ENCODE data around the gene KRTAP10-7.
"Not testable (repeated sequence)": the region's sequence is repeated elsewhere in the genome, so short reads cannot be mapped to it uniquely, and the experiment has no call there.

KRTAP10-7 gene

DNA sequence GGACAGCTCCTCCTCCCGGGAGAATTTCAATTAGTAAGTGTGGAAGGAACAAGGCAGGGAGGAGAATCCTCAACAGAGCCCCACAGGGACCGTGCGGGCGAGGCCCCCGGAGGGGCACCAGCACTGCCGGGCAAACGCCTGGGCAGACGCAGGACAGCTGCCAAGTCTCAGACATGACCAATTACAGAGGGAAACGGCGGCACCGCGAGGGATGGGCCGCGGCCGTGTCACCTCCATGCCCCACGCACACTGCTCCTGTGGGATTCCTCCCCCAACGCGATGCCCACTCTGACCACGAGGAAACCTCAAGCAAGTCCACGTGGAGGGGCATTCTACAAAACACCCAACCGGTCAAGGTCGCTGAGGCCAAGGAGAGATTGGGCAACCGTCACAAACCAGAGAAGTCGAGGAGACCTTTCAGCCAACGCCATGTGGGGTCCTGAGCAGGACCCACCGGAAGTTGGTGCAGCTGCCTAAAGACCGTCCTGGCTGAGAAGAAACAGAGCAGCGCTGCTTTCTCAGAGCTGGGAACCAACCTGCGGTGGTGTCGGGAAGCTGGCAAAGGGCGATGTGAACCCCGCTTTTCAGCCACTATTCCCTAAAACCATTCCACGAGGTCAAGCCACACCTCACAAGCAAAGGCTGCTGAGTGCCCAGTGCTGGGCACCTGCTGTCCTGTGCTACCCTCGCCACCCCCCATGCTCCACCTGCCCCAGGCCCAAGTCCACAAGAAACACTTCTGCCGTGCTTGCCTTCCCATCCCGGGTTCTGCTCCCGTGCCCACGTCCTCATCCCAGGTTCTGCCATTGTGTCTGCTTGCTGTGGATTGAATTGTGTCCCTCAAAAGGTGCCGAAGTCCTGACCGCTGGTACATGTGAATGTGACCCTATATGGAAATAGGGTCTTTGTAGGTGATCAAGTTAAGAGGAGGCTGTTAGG is 28.3 kb upstream of the KRTAP10-7 start:
- DNase-seq (ENCODE audit: low spot score): no peak

DNA sequence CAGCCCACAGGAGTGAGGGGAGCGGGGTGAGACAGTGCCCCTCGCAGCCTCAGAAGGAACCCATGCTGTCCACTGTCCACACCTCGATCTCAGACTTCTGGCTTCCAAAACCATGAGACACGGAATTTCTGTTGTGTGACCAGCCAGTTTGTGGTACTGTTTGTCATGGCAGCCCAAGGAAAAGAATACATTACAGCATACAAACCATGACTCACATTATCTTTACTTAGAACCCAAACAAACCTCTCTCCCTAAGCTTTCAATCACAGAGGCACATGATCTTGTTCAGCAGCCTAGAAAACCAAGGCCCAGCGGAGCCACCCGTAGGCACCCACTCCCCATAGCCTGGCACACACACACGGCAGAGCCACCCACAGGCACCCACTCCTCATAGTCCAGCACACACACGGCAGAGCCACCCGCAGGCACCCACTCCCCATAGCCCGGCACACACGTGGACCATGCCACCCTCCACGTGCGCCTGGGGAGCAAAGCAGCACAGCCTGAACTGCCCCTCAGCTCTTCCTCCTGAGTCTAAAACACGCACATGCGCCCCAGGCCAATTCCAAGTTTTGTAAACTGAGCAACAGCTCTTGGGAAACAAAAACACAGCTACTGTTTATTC is 27.3 kb upstream of the KRTAP10-7 start:
- DNase-seq (ENCODE audit: low spot score): no peak

DNA sequence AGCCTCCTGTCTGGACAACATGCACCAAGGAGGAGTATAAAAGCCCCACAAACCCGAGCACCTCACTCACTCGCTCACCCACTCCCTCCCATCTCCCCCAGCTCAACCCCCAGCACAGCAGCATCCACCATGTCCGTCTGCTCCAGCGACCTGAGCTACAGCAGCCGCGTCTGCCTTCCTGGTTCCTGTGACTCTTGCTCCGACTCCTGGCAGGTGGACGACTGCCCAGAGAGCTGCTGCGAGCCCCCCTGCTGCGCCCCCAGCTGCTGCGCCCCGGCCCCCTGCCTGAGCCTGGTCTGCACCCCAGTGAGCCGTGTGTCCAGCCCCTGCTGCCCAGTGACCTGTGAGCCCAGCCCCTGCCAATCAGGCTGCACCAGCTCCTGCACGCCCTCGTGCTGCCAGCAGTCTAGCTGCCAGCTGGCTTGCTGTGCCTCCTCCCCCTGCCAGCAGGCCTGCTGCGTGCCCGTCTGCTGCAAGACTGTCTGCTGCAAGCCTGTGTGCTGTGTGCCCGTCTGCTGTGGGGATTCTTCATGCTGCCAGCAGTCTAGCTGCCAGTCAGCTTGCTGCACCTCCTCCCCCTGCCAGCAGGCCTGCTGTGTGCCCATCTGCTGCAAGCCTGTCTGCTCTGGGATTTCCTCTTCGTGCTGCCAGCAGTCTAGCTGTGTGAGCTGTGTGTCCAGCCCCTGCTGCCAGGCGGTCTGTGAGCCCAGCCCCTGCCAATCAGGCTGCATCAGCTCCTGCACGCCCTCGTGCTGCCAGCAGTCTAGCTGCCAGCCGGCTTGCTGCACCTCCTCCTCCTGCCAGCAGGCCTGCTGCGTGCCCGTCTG is 26.6 kb upstream of the KRTAP10-7 start, which contains the start of gene KRTAP10-4:
TSS of gene KRTAP10-4 (plus strand) at position 100 of the 827 bp plus-strand sequence. CDS start at position 130, 30 bp downstream.
- not testable (repeated sequence) for DNase-seq (ENCODE audit: low spot score)

DNA sequence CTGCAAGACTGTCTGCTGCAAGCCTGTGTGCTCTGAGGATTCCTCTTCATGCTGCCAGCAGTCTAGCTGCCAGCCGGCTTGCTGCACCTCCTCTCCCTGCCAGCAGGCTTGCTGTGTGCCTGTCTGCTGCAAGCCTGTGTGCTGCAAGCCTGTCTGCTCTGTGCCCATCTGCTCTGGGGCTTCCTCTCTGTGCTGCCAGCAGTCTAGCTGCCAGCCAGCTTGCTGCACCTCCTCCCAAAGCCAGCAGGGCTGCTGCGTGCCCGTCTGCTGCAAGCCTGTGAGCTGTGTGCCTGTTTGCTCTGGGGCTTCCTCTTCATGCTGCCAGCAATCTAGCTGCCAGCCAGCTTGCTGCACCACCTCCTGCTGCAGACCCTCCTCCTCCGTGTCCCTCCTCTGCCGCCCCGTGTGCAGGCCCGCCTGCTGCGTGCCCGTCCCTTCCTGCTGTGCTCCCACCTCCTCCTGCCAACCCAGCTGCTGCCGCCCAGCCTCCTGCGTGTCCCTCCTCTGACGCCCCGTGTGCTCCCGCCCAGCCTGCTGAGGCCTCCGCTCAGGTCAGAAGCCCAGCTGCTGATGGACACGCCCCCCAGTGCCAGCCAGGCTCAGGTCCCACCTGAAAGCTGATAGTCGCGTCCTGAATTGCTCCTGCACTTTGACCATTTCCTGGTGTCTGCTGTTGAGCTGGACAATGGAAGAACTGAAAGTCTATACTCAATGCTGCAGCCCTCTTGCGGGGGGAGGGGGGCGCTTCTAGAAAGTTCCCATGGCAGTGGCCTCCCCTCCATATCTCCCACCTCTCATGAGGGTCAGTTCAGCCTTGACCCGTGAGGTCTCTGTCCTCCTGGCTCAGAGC is 25.7 kb upstream of the KRTAP10-7 start:
- DNase-seq (ENCODE audit: low spot score): no peak

DNA sequence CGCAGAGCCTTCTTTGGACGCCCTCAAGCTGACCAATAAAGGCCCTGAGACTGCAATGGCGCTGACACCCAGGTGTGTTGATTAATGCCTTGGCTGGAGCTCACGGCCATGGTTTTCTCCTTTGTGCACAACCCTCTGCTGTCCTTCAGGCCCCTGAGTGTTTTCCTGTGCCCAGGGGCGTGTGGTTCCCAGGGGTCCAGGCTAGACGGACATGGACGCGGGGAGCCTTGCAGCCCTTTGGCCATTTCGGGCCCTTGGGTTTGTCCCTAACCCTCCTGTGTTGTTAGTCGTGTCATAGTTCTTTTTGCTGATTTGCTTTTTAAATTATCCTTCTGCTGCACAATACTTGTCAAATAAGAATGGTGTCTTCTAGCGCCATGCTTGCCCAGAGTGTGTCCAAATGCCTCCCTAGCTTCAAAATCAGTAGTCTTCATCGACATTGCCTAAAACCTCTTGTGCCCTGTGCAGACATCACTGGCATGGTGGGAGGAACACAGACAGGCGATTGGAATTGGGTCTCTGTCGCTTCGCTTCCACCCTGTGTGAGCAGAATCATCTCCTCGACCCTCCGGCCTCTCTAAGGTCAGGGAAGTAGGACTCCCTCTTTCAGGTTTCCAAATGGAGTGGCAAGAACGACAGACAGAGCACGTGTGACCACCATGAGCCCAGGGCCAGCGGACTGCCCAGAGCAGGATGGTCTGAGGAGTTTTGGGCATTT is 24.9 kb upstream of the KRTAP10-7 start:
- no peak for DNase-seq (ENCODE audit: low spot score)

DNA sequence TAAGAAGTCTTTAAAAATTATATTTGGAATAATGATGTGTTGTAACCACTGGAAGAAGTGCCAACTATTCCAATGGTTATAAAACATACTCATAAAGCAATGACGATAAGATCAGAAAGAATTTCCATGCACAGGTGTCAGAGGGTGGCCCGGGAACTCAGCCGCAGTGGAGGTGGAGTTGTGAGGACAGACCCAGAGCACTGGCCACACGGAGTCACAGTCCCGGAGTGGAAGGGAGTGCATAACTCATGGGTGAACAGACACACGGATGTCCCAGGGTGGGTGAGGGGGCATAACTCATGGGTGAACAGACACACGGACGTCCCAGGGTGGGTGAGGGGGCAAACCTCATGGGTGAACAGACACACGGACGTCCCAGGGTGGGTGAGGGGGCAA is 24.4 kb upstream of the KRTAP10-7 start:
- no peak for DNase-seq (ENCODE audit: low spot score)

DNA sequence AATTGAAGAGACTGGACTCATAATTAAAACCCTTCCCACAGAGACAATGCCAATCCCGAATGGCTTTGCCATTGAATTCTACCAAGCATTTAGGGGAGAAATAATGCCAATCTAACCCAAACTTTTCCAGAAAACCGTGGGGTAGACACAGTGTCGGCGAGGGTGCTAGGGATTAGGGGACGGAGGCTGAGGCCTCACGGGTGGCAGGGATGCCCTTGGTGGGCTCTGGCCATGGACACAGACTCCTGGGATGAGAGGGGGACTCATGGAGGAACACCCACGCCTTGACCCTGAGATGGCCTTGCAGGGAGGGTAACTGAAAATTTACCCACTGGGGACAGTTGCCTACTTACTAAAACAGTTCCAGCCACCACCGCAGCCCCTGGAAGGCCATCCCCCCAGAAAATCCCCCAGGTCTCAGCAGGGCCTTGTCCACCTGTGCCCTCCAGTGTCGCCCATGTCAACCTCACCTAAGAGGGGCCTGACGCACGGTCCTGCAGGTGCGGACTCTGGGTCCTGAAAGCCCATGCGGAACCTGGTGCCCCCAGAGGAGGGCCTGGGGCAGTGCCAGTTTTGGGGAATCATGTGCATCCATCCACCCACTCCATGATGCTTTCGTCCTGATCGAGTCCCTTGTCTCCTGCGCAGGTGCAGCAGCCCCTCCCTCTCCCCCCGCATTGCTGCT is 21.9 kb upstream of the KRTAP10-7 start:
- DNase-seq (ENCODE audit: low spot score): no peak

DNA sequence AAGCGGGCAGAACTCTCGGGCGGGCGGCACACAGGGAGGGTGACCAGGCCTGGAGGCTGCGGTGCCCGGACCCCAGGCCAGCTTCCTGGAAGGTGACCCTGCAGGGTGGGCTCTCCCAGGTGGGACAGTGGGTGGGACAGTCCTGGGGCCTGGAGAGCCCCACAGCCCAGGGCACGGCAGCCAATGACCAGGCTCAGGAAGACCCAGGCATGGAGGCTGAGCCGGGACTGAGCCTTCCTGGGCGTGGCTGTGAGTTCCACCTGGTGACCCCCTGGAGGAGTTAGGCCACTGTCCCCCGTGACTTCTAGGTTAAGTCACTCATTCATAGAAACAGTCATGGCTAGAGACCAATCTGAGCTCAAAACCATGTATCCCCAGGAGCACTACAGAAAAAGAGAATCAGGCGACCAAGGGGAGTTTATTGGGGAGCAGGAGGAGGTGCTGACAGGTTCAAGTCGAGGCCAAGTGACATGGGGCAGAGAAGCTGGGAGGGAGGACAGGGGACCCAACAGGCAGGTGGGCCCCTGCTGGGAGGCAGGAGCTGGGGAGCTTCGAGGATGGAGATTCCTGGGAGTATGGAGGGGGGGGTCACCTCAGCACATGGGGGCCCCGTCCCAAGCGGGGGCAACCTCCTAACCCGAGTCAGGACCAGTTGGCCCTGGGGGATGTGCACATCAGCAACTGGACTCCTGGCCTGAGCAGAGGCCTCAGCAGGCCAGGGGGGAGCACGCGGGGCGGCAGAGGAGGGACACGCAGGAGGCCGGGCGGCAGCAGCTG is 21.2 kb upstream of the KRTAP10-7 start:
- DNase-seq (ENCODE audit: low spot score): no peak

DNA sequence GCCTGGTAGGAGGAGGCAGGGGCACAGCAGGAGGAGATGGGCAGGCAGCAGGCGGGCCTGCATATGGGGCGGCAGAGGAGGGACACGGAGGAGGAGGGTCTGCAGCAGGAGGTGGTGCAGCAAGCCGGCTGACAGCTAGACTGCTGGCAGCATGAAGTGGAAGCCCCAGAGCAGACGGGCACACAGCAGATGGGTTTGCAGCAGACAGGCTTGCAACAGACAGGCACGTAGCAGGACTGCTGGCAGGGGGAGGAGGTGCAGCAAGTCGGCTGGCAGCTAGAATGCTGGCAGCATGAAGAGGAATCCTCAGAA is 20.6 kb upstream of the KRTAP10-7 start:
- no peak for DNase-seq (ENCODE audit: low spot score)

DNA sequence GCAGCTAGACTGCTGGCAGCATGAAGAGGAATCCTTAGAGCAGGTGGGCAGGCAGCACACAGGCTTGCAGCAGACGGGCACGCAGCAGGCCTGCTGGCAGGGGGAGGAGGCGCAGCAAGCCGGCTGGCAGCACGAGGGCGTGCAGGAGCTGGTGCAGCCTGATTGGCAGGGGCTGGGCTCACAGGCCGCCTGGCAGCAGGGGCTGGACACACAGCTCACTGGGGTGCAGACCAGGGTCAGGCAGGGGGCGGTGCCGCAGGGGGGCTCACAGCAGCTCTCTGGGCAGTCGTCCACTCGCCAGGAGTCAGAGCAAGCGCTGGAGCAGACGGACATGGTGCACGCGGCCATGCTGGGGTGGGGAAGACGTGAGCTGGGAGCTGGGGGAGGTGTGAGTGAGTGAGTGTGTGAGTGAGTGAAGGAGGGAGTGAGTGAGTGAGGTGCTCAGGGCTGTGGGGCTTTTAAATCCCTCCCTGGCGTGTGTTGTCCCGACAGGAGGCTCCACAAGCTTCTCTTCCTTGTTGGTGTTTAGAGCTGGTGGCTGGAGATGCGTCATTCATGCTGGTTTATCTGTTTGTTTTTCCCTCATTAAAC is 20.1 kb upstream of the KRTAP10-7 start, which contains the start of gene KRTAP10-5:
TSS of gene KRTAP10-5 (minus strand) at position 374 of the 591 bp plus-strand sequence. CDS start at position 348, 26 bp downstream.
- DNase-seq (ENCODE audit: low spot score): not testable (repeated sequence)

DNA sequence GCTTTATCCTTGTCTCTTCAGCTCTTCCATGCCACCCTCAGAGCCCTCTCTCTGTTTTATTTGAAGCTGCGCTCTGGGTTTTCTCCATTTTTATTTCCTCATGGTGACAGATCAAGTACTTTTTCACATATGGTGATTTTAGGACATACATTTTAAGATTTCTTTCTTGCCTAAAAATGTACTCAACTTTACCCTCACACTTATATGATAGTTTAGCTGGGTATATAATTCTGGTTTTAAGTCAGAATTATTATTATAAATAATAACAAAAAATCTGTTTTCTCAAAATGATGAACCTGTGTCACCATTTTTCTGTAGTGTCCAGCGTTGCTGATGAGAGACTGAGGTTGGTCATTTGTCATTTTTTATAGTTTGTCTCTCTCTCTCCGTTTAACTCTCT is 19.2 kb upstream of the KRTAP10-7 start:
- no peak for DNase-seq (ENCODE audit: low spot score)

DNA sequence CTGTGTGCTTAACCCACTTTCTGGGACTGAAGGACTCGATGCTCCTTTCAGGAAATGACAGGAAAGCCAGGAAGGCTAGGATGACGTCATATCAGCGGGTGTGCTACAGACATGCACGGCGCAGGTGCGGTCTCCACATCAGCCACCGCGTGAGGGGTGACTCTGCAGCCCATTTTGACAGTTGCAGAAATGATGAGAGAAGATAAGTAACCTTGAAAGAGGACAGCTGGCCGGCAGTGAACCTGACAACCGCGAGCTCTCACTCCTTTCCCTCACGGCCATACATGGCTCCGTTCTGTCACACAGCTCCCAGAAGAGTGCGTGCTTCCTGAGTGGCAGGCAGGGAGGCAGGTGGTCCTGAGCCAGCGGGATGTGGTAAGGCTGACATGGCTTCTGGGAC is 18.3 kb upstream of the KRTAP10-7 start:
- no peak for DNase-seq (ENCODE audit: low spot score)

DNA sequence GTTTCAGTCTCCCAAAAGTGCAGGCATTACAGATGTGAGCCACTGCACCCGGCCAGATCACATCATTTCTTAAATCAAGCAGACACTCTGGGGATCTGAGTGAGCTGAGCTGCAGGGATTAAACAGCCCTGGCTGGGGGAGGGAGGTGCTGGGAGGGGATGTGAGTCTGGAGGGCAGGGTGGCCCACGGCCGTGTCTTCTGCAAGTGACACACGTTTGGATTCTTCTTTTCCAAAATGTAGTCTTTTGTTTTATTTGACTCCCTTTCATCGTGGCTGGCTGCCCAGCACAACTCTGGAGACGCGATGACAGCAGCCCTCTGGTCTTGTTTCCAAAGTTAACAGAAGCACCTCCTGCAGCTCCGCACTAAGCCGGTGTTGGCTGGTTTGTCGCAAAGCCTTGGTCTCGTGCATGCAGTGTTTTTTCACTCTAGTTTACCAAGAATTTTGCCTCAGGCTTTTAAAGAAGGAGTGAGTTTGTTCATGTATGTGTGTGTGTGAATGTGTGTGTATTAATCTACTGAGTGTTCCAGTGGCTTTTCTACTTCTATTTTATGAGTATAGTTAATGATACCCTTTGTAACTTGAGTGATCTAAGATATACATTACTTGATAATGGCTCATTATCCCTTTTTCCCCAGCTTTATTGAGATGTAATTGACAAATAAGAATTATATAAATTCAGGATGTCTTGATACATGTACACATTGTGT is 17.2 kb upstream of the KRTAP10-7 start:
- DNase-seq (ENCODE audit: low spot score): no peak

DNA sequence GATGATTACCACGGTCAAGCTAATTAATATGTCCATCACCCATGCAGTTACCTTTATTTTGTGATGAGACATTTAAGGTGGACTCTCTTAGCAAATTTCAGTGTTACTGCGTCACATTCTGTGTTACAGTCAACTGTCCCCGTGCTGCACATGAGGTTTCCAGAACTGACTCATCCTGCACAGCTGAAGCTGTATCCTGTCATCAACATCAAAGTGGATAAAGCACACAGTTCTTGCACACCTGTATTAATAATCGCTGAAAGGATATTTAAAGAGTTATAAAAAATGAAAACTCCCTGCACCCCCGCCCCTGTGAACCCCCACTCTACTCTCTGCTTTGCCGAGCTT is 16.6 kb upstream of the KRTAP10-7 start:
- no peak for DNase-seq (ENCODE audit: low spot score)

DNA sequence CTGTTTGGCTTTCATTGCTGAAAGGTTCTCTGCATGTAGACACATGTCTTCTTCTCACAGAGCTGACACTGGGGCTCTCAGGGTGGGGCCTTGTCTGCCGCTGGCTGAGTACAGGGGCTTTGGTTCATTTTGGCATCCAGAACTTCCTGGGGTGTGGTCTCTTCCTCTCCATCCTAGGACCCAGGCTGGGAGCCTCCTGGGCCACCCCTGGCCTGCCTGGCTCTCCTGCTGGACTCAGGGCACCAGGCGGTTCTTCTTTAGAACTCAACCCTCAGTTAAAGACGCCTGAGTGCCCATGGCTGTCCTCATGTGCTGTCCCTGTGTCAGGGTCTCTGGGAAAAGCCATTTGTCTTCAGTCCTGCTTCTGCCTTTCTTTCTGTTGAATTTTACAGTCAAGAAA is 14.5 kb upstream of the KRTAP10-7 start:
- no peak for DNase-seq (ENCODE audit: low spot score)

DNA sequence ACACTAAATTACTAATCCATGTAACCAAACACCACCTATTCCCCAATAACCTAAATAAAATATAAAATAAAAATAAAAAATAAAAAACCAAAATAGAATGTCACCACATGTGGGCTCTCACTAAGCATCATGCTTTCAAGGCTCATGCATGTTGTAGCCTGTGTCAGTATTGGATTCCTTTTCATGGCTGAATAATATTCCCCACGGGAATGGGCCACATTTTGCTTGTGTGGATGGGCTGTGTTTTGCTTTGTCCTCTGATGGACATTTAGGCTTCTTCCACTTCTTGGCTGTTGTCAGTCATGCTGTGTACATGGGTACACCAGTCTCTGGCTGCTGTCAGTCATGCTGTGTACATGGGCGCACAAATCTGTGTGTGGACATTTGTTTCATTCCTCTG is 11.3 kb upstream of the KRTAP10-7 start:
- DNase-seq (ENCODE audit: low spot score): no peak

DNA sequence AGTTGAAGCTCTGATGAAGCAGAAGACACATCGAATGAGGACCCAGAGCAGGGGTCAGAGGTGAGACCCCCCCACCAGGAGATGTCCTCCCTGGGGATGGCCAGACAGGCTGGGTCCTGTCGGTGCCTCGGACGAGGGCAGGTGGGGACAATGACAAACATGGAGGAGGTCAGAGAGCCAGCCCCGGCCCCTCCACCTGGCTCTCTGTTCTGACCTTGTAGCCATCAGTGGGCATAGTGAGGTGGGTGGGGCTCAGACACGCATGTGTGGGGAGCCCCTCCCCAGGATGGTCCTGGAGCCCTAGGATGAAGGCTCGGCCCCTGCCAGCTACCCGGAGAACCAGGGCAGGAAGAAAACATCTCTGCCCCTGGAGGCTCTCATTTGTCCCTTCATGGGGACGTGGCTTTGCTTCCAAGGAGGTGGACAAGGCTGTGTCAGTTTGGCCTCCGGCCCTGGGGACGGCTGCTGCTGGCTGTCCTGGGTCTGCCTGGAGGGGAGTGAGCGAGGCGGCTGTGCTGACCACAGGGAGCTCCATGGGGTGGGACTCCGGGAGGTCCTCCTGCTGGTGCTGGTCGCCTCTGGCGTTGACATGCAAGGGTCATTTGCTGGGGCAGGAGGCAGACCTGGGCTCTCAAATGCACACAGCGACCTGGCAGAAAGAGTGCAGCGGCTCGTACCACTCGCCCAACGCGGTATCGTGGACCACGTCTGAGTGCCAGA is 10.7 kb upstream of the KRTAP10-7 start:
- DNase-seq (ENCODE audit: low spot score): no peak

DNA sequence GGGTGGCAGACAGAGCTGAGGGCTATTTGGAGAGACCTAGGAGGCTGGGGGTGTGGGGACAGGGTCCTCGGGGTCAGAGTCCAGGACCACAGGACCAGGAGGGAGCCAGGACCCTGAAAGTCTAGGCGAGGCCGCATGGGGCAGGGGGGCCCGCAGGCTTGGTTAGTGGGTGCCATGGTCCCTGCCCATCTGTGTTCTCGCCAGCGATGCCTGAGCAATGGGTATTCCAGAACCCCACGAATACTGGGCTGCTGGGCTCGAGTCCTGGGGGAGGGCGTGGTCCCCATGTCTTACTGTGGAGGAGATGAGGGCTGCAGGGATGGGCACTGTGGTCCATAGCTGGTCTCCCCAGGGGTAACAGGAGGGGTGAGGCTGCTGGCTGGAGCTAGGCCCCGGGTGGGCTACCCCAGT is 10.1 kb upstream of the KRTAP10-7 start:
- no peak for DNase-seq (ENCODE audit: low spot score)

Data from GM03348 (cell line).